HG03060 (cell line): ENCODE measurements around the gene SLC22A1.
"Not testable (repeated sequence)": the region's sequence is repeated elsewhere in the genome, so short reads cannot be mapped to it uniquely, and the experiment has no call there.

Source experiments
- ATAC-seq: cut with Tn5 transposase; IDR thresholded peaks from one replicate; pipeline ENCODE4 v1.9.1; 2021; ENCODE audit warnings: low read depth, moderate number of reproducible peaks; ENCODE audit not compliant: unreplicated experiment

The SLC22A1 gene

DNA sequence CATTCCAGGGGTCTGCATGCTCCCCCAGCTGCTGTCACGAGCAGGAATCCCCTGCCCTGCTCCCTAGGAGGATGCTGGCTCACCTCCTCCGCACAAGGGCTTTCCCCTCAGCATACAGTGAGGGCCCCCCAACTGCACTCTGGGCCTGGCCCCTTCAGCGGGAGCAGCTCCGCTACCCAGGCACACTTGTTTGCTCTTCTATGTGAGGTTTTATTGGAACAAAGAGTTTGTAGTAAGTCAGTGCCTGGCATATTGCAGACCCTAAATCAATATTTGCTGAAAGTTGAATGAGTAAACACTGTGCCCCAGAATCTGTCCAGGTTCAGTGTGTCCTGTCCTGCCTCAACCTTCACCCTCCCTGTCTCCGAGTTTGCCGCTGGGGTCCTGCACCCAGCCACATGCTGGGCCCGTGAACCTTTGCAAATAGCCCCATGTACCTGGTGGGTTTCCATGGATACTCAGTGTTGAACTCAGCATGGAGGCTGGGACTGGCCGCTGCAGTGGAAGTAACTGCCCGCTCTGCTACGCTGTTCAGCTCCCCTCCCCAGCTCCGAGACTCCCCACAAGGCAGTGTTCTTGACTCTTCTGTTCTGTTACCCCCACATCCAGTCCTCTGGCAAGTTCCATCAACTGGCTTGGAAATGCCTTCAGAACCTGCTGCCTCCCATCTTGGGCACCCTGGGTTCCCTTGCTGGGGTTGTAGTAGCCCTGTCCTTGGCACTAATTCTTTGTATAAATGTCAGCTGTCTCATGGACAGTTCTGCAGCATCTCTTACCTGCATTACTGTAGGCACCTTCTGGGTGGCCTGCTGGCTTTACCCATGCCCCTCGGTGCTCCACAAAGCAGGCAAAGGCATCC, 15.7 kb downstream of the SLC22A1 start:
- ATAC-seq = no peak

DNA sequence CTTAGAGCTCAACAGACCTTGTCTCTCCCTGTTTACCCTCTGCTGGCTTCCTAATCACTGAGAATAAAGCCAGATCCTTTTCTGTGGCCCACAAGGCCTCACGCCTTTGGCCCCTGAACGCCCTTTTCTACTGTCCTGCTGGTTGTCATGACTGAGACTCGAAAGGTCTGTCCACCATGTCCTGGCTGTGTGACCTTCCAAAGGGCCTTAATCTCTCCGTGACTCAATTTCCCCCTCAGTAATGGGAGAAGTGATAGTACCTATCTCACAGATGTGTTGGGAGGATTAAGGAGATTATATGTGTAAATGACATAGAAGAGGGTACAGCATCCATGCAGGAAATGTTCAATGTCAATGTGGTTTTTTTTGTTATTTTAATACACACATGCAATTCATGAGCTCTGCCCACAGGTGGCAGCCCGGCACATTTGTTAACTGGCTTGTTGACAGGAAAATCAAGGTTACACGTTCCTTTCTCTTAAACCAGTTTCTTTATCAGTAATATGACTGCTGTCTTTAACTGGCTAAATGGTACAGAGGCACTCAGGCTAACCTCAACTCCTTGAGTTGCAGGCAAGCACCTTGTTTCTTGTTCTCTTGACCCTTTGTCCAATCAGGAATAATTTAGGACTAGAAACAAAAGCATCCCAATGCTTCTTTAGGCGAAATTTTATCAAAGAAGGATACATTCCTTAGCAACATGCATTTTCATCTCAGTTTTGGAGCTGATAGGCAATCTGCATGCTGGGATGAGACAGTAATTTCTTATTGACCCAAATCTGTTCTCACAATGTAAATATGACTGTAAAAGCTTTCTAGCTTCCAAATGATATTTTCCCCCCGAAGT, 16.6 kb downstream of the SLC22A1 start:
- ATAC-seq = no peak

GRCh38 chr6:160138839-160139419, 17.3 kb downstream of the SLC22A1 start:
- ATAC-seq = no peak

DNA sequence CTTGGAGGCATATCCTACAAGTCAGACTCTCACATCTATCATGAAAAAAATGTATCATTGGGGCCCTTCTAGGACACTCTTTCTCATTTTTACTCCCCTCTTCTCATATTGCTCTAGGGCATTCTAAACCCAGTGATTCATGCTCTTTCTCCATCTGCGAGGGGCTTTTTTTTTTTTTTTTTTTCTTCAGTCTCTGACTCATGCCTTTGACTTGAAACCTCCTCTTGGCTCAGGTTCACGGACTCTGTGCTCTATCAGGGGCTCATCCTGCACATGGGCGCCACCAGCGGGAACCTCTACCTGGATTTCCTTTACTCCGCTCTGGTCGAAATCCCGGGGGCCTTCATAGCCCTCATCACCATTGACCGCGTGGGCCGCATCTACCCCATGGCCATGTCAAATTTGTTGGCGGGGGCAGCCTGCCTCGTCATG, 17.8 kb downstream of the SLC22A1 start:
- no peak for ATAC-seq

GRCh38 chr6:160140493-160140892, 18.9 kb downstream of the SLC22A1 start:
- not testable (repeated sequence) for ATAC-seq

DNA sequence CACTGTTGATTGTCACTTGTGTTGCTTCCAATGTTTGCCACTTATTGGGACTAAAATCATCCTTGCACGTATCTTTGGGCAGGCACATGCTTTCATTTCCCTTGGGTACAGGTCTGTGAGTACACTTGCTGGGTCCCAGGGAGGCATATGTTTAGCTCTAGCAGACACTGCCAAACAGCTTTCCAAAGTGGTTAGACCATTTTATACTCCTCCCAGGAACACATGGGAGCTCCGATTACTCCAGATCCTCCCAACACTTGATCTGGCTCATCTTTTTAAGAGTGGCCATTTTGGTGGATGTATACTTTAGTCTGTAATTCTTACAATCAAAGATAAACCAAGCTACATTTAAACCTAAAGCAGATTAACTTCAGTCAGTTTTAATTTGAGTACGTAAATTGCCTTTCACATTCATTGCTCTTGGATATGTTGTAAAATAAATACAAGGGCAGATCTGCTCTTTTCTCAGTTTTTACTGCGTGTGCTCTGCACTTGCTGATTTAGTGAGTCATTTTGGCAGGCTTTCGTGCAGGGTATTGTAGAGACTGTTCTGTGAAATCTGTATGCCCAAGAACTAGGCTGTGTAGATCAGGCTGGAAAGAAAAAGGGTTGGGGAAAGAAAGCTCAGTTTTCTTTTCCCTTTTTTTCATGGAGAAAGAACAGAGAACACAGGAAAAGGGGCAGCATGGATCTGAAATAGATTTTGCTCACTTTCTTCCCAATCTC, 19.5 kb downstream of the SLC22A1 start:
- no peak for ATAC-seq

DNA sequence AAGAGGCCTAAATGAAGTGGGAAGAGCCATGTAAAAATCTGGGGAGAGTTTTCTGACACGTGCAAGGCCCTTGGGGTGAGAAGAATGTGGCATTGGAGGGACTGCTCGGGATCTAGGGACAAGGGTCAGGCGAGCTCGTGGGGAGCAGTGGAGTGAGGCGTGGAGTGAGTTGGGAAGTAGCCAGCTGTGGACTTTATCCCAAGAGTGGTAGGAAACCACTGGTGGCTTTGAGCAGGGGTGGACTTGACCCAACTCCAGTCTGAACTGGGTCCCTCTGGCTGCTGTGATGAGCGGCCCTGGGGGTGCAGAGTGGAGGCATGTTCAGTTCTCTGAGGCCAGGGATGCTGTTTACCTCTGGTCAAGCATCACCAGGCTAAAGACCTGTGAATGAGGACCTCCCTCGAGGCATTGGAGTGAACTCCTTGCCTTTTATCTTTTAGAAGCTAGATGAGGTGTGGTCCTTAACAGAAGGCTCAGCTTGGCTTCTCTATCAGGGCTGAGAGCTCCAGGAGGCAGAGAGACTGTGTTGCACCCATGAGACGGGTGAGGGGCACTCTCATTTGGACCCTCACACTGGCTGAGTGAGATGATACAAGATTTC, 20.6 kb downstream of the SLC22A1 start:
- no peak for ATAC-seq

DNA sequence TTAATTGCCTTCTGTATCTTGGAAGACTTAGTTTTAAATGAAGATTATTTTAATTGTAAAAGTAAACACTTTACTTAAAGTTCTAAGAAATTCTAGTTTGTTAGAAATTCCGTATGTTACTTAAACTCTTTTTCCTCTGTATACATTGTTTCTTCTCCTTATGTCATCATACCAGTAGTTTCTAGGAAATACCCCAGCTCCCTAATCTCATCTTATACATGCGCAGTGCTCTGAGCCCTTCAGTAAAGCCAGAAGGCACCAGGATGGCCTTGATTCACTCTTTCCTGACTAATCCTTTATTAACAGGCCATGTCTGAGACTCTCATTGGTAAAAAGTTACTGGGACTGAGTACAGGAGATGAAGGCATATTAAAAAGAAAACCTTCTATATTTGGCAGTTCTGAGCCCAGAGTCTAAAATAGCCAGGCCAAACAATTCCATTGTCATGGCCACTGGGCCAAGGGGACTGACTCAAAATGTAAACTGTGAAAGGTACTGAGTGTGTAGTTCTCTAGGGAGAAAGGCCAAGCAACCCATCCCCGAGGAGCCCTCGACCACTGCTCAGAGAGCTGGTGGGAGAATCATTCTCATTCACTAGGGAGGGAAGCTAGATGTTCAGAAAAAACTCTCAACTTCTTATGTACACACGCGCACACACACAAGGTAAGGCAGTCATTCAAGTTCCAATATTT, 25.0 kb downstream of the SLC22A1 start:
- ATAC-seq = no peak

GRCh38 chr6:160147146-160147536, 25.5 kb downstream of the SLC22A1 start:
- ATAC-seq = no peak

- ATAC-seq = no peak
Measured at GRCh38 chr6:160154471-160154870, 32.9 kb downstream of the SLC22A1 start.

- no peak for ATAC-seq
Measured at GRCh38 chr6:160156842-160157241, 35.2 kb downstream of the SLC22A1 start.

DNA sequence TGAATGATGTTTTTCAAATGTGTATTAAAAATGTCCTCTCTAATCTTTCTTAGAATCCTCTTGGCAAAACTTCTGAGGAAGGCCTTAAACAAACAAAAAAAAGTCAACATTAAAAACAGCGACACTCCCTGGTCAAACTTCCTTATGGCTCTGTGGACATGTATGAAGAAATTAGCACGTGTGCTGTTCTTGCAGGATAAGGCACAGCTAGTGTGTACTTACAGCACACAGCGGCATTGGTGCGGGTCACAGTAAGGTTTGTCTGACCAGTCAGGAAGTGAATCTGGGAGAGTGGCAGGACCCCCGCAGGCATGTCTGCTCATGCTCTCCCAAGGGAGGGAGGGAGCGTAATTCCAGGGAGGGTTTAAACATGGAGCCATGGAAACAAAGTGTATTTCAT, 38.8 kb downstream of the SLC22A1 start:
- no peak for ATAC-seq

DNA sequence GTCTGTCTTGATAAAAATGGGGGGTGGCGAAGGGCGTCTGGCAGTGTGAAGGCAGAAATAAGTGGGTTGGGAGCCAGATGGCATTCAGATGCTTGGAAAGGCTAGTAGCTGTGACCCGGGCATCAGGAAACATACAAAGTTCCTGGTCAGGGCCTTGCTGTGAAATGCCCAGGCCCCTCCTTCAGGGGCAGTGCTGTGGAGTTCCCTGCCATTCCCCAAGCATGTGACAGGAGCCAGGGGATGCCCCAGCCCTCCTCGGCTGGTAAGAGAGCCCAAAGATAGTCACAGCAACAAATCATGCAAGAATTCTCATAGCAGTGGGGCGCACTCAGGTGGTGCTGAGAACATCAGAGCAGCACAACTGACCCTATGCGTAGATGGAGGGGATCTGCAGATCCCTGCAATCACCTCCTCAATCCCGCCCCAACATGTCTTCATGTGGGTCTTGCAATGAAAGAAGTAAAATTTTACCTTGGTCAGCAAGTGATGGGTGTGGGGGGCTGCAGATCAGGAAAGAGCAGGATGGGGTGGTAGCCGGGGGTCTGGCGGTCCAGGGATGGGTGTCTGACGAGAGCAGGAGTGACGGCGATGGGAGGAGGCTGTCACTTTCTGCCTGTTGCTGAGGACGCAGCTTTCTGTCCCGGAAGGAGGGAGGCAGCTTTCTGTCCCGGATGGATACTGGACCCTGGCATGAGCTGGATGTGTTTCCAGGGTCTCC, 39.5 kb downstream of the SLC22A1 start:
- ATAC-seq = no peak

- no peak for ATAC-seq
Measured at GRCh38 chr6:160161647-160161986, 40.0 kb downstream of the SLC22A1 start.

DNA sequence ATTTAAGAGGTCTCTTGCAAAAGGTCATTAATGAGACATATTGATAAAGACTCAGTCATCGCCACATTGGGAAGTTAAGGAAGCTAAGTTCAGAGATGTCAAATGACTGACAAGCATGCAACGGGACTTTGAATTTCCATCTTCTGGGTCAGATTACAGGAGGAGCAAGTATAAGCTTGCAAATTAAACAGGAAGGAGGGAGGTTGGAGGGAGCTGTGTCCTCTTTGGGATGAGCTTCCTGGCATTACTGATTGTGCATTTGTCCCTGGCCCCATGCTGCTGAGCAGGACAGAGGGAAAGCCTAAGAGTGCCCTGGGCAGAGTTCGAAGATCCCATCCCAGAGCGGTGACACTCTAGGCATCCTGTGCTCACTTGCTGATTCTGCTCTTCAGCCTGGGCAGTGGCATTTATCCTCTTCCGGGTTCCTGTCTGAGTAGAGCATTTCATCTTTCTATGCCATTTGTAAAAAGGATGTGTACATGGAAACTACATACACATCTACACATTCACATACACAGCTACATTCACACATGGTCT, 40.5 kb downstream of the SLC22A1 start:
- ATAC-seq = no peak

DNA sequence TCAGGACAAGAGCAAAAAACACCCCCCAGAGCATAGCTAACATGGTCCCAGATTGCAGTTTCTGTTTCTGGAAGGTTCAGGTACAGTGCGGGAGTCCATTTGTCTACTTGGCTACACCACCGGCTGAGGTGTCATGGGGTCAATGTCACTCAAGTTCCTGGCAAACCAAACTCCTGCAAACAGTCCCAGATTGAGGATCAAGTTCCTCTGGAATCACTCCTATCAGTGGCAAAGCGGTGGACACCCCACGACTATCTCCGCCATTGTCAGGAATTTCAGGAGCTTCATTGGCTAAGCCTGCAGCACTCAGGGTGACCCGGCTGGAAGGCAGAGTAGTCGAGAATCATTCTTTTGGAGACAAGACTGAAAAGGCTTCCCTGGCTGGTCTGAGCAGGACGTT, 41.8 kb downstream of the SLC22A1 start:
- no peak for ATAC-seq

GRCh38 chr6:160163912-160164311, 42.3 kb downstream of the SLC22A1 start:
- no peak for ATAC-seq

GRCh38 chr6:160165928-160166327, 44.3 kb downstream of the SLC22A1 start:
- not testable (repeated sequence) for ATAC-seq
